ENCODE measurements around the gene SETBP1.

The SETBP1 gene

GRCh38 chr18:44997174-44997573 is 316.5 kb downstream of the SETBP1 start:
- no peak for DNase-seq

DNA sequence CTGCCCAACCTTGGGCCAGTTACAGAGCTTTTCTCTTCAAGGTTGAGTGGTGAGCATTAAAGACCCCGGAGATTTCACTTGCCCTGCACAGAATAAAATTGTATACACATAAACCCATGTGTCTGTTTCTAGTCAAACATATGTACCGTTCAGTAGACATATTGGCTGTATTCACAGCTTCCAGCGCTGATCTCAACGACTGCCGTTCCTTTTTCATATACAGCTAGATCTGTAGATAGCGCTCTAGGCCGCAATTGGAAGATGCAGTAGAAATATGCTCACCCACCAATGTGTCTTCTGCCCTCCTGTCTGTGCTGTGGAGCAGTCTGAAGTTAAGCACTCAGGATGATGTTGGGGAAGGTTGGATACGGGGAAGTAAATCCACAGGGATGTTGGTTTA is 317.7 kb downstream of the SETBP1 start:
- no peak for DNase-seq

DNA sequence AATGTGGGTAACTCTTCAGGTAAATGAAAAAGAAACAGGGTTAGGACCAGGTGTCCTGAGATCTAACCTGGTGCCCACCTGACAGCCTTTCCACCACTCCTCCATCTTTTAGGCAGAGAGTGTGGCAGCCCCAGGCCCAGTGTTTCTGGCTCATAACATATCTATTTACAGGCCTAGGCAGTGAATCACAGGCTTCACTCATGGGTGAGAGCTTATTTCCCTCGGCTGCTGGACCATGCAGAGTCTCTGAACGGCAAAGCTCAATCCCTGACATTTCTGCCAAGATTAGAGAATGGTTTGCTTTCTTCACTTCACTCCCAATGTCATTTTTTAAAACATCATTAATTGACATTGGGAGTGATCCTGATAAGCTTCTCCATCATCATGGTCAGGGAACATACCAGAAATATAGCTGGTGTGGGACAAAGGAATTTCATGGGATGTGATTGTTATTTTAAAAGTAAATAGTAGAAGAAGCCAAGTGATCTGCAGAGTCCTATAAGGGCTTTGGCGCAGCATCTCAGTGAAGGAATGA is 323.9 kb downstream of the SETBP1 start:
- DNase-seq: no peak

- DNase-seq: no peak
Measured at GRCh38 chr18:45006934-45007333, 326.2 kb downstream of the SETBP1 start.

GRCh38 chr18:45007531-45007930 is 326.8 kb downstream of the SETBP1 start:
- DNase-seq: no peak

GRCh38 chr18:45008694-45009413 is 328.2 kb downstream of the SETBP1 start:
- no peak for DNase-seq

DNA sequence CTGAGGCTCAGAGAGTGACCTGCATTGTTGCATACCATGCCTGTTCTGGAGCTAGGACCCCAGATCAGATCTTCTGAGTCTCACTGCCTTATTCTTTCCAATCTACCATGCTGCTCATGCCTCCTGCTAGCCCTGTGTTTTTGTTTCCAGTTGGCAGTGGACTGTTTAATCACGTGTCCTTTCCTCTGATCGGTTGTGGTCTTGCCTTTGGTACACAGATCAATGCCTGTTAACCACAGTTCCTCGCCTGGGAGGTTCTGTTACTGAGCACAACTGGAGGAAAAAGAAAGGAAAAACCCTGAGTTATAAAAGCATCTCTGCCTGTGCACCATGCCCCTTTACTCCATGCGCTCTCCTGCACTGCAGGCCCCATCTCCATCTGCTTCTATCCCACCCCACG is 329.1 kb downstream of the SETBP1 start:
- no peak for DNase-seq

DNA sequence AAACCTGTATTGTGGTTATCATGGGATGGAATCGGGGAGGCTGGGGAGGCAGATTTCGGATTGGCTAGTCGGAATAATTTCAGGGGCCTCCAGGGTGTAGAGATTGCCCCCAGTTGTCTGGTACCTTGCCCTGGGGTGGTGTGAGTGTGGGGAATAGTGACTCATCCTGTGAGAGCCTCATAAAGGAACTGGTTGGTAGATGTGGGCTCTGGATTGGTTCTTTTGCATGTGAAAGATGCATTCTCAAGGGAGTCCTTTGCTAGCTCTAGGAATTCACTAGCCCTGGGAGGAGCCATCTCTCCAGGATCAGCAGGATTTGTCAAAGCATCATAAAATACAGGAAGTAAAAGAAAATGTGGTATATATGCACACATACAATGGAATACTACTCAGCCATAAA is 331.6 kb downstream of the SETBP1 start:
- DNase-seq: no peak

DNA sequence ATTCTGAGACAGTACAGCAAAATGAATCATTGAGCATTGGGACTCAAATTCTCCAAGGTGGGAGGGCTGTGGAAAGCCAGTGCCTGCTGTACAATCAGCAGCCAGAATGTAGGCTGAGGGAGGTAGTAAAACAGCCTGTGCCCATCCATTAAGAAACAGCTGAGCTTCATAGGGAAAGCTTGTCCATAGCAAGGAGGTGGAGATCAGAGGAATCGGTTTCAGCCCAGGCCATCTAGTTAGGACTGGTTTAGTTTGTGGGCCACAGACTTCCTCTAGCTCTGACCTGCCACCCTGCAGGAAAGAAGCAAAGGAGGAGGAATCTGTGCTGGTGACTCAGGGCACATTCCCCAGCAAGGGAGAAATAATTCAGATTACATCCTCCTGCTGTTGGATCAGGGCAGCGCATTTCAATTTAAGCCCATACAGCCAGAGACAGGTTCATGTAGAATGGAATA is 333.4 kb downstream of the SETBP1 start:
- DNase-seq: peak; percentile 34

DNA sequence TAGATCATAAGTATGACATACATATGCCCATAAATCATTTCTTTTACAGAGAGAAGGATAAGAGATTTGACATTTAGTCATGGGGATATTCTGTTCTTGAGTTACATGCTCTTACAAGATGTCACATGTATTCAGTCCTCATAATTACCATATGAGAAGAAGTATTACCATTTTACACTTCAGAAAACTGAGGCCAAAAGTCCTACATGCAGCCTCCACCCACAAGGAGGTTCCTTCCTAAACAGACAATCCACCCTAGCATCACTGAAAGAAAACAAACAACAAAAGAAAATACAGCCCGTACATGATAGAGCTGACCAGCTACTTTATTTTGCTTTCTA is 335.1 kb downstream of the SETBP1 start:
- DNase-seq: no peak

- DNase-seq: no peak
Measured at GRCh38 chr18:45019469-45019868, 338.8 kb downstream of the SETBP1 start.

GRCh38 chr18:45023519-45023918 is 342.8 kb downstream of the SETBP1 start:
- DNase-seq: no peak

GRCh38 chr18:45024357-45025088 is 343.8 kb downstream of the SETBP1 start:
- DNase-seq: no peak

DNA sequence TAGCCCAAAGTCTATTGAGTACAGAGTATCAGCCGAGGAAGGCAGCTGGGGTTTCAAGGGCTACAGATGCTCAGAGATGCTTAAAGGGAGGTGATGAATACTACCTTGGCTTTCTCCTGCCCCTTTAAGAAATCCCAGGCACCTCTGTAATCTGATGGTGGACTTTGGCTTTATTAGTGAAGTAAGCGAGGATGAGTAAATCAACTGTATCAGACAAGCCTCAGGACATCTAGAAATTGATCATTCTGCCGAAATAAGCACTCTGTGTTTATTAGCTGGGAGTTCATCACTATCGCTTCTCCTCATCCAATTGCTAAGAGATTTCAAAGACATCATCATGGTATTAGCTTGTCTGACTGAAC is 344.4 kb downstream of the SETBP1 start:
- DNase-seq: no peak

DNA sequence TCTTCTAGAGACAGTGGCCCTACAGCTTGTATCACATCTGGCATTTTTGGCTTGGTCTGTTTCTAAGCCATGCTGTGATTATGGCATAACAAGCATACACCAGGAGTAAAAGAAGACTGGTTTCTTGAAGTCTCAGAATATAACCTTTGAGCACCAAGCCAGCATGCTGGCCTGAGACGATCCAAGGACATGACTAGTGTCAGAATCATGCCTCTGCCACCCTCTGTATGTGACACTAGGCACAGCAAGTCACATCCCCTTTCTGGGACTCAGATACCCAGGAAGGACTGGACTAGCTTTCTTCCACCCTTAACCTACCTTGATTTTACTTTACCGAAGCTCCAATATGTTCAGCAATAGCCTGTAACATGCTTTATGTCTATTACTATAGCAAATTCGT is 345.5 kb downstream of the SETBP1 start:
- no peak for DNase-seq

- DNase-seq: no peak
Measured at GRCh38 chr18:45034179-45034578, 353.5 kb downstream of the SETBP1 start.

- DNase-seq: no peak
Measured at GRCh38 chr18:45037618-45038017, 356.9 kb downstream of the SETBP1 start.

DNA sequence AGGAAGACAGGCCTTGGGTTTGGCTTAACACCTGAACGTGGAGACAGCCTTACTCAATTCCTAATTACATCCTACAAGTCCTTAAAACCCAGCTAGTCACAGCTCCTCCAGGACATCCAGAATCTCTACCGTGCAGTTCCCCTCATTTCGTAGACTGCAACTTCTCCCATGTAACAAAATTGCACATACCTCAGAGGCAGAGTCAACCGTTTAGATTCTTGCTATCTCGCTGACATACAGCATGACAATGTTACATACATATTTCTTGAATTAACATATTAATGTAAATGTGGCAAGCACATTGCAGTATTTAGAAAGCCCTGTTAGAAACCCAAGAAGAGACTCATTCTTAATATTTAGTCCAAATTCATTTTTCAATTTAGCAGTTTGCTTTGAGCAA is 358.7 kb downstream of the SETBP1 start:
- DNase-seq: no peak

GRCh38 chr18:45040879-45041278 is 360.2 kb downstream of the SETBP1 start:
- peak; percentile 29 for DNase-seq

- no peak for DNase-seq
Measured at GRCh38 chr18:45044787-45045186, 364.1 kb downstream of the SETBP1 start.

- DNase-seq: no peak
Measured at GRCh38 chr18:45046228-45046627, 365.5 kb downstream of the SETBP1 start.

- no peak for DNase-seq
Measured at GRCh38 chr18:45046961-45047360, 366.3 kb downstream of the SETBP1 start.

DNA sequence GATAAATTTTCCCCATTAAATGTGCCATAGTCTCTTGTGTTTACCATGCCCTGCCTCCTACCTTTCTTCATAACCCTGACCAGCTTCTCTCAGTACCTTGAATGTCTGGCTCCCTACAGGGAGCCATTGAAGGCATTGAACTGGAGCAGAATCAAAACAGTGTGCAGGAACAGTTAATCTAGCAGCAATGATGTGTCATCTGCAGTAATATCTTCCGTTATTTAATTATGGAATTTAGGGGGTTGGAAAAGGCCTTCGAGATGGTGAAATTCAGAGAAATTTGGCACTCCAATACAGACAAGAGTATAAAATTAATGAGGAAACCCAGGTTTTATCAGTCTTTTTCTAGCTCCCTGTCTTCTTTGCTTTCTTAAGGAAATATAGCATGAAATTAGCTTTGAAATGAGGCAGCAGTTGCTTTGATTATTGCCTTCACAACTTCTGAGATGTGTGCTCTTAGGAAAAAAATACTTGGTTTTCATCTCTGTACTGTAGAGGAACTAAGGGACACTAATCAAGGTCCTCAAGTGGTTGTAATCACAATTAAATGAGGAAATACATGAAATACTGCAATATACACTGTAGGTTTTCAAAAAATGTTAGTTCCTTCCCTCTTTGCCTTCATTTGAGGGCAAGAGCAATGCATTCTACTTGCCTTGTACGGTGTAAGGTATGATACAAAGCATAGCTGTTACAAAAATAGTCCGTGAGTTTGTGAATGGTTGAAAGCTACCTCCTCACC is 369.1 kb downstream of the SETBP1 start:
- DNase-seq: no peak

All from right hindlimb (tissue), 1 donor.